ENCODE data around the gene PATE2.

DNA sequence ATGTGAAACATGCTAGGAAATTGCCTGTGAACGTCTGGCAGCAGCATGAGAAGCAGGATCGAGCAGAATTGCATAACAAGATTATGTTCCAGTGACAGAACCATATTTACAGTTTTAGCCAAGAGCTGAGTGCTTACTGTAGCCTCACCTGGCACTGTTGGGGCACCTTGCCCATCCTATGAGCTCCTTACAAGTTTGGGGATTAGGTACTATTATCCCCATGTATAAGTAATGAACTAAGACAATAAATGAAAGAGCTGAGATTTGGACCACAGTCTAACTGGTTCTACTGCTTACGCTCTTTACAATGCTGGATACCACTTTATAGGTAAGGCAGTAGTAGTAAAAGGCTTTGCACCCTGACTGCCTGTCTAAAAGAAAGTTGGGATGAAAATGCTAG is 49.7 kb downstream of the PATE2 start:
- TF ChIP-seq SUZ12 (IDR thresholded peaks at IDR 0.05; ENCODE audit: extremely low read depth, insufficient read depth, insufficient read length): no peak
- TF ChIP-seq ZNF274 (IDR thresholded peaks at IDR 0.05; ENCODE audit: low read depth, low read length): no peak
- TF ChIP-seq YY1 (IDR thresholded peaks at IDR 0.05; ENCODE audit: insufficient read depth, insufficient read length): no peak
